Measurements from ENCODE around the gene ZNF74.

Gene ZNF74

GRCh38 chr22:20434264-20434751 is 40.4 kb downstream of the ZNF74 start:
- DNase-seq, result no peak

- no peak for DNase-seq
Measured at GRCh38 chr22:20434773-20435172, 40.8 kb downstream of the ZNF74 start.

DNA sequence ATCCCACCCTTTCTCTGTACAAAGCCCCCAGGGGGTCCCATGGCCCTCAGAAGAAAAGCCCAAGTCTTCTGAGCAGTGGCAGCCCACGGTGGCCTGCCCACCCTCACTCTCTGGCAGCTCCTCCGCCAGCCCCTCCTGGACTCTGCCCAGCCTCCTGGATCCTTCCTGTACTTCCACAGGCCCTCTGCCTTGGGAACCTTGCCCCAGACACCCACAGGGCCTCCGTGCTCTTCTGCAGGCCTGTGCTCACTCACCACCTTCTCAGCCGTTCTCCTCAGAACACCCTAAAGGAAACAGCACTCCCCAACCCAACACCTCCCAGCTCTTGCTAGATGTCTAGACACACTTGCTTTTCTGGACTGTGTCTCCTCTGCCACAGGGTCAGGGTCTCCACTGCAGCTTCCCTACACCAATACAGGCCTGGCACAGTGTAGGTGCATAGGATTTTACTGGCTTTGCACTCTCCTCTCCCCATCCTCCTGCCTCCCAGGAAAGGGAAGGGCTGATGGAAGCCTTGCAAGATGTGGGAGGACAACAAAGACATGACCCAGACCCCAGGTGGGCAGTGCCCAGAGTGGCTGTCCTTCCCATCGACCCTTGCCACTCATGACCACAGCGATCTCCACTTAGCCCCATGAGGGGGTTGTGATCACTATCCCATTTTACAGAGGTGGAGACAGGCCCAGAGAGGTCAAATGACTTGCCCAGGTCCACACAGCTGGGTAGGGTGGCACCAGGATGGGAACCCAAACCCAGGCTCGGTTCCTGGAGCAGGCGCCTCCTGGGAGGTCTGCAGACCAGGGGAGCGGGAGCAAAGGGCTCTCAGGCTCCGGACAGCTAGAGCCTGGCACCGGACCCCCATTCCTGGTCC is 41.7 kb downstream of the ZNF74 start:
- DNase-seq, result no peak

- DNase-seq, result no peak
Measured at GRCh38 chr22:20436307-20436767, 42.4 kb downstream of the ZNF74 start.

DNA sequence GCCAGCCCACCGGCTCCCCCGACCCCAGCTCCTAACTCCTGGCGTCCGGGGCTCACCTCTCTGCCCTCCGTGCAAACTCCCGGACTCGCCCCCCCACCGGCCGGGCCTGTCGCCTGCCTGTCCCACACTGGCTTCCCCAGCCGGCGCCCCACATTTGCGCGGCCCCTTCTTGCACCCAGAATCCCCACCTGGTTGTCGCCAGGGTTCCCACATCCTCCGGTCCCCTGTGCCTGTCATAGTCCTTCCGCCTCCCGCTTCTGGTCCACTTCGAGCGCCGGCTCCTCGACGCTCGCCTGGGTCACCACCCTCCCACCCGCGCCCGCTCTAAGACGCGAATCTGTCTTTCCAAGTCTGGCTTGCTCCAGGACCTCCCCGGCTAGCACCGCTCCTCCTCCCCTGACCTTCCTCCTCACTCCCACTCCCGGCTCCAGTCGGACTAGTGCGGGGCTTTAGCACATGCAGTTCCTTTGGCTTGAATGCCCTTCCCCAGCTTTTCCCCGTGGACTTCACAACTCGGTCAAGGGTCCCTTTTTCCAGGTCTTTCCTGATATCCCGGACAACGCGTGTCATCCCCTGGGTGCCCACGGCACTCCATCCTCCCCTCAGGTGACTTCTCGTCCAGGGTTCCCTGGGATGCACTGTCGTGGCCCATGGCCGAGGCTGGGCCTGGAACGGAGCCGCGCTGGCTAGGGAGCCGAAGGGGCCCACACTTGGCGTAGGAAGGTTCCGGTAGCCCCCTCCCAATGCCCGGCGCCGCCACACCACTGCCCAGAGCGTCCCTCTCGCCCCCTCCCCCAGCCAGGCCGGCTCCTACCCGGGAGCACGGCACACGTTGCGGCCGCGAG is 43.0 kb downstream of the ZNF74 start:
- no peak for DNase-seq

GRCh38 chr22:20437613-20438426 is 43.9 kb downstream of the ZNF74 start, which contains the start of gene SCARF2:
Gene SCARF2, minus strand, starts transcription at chr22:20437825. Its CDS starts 71 bp downstream, at chr22:20437754.
- no peak for DNase-seq

DNA sequence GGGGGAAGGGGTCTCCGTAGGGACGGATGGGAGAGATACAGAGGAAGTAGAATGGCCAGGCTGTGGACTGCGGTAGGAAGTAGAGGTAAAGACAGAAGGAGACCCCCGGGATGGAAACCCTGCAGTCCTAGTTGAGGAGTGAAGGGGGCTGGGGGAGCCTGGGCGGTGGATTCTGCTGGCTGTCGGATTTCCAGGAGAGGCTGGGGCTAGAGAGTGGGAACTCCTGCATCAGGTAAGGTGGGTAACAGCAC is 44.4 kb downstream of the ZNF74 start:
- no peak for DNase-seq

DNA sequence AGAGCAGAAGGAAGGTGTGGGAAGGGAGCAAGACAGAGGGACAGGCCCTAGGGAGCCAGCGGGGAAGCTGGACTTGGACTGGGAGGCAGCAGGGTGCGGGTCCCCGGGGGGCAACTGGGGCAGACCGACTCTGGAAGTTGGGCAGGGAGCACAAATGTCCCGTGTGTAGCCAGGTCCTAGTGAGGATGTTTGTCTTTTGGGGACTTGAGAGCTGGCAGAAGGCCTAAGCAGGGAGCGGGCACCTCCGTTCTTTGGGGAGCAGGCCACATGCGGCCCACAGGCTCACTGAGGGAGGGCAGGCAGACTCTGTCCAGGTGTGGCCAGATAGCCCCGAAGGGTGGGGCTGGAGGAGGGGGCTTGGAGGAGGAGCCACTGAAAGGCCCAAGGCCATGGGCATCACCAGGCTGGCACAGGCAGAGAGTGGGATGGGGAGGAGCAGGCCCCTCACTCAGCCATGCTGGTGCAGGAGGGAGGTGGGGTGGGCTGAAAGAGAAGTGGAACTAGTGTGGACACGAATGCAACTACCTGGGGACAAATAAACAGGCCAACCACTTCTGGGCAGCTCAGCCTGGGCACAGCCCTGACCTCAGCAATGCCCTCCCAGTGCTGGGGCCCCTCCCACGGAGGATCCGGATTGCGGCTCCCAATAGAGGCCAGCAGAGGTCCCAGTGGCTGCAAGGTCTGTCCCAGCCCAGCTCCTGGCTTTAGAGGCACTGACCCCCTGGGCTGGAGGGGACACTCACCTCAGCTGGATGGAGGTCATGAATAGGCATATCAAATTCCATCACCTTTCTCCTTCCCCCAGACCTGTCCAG is 44.9 kb downstream of the ZNF74 start:
- no peak for DNase-seq

- DNase-seq, result no peak
Measured at GRCh38 chr22:20439556-20439927, 45.6 kb downstream of the ZNF74 start.

DNA sequence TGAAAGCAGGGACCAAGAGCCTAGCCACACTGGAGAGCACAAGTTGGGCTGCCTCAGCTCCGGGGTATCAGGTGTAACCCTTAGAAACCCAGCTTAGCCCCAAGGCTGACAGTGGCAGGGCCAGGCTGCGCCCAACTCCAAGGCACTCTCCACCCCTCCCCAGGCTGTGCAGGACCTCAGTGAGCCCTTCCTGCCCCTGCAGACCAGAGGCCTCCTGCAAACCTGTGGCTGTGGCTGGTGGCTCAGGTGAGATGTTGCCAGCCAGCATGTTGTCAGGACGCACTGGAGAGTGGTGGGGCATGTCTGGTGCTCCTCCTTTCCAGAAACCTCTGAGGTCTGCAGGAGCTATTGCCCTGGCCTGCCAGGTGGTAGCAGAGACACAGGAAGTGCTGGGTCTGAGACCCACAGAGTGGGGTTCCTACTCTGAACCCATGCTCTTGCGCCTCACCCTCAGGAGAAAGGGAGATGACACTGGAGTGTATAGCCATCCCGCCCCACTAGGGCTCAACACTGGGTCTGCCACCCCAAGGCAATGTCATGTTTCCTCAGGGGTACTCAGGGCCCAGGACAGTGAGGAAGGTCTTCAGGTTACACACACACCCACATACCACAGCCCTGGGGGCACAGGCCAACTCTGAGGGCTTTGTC is 46.1 kb downstream of the ZNF74 start:
- DNase-seq, result no peak

DNA sequence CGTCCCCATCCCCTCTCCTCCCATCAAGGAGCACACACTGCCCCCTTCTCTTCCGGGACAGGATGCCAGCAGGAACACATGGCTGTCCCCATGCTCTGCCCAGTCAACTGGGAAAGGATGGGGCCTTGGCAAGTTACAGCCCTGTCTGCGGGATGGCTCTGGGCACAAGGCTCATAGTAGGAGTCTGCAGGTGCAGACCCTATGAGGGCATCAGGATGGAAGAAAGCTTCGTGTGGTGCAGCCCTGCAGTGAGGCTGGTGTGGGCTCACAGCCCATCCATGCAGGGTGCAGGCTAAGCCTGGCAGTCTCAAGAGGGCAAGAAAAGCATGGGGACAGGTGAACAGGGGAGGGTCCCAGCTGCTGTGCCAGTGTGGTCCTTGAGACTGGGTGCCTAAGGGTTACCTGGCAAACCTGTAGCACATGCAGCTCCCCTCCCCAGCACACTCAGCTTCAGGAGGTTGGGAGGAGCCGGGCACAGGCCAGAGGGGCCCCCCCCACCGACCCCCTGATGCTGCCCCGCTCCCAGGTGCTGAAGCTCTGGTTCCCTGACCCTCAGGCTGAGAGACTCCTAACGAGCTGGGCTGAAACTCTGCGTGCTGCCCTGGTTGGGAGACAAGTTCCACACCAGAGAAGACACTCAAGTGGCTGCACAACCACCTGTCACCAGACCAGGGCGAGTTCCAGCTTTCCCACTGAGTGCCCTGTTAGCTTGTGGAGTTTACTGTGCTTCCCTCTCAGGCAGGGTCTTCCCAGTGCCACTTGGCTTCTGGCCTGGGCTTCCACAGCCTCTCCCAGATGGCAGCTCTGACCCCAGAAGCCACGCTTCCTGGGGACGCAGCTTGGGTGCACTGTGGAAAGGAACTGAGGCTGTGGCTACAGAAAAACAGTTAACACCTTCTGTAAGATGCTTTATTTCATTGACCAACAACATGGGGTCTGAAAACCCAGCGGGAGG is 47.0 kb downstream of the ZNF74 start:
- DNase-seq, result no peak

DNA sequence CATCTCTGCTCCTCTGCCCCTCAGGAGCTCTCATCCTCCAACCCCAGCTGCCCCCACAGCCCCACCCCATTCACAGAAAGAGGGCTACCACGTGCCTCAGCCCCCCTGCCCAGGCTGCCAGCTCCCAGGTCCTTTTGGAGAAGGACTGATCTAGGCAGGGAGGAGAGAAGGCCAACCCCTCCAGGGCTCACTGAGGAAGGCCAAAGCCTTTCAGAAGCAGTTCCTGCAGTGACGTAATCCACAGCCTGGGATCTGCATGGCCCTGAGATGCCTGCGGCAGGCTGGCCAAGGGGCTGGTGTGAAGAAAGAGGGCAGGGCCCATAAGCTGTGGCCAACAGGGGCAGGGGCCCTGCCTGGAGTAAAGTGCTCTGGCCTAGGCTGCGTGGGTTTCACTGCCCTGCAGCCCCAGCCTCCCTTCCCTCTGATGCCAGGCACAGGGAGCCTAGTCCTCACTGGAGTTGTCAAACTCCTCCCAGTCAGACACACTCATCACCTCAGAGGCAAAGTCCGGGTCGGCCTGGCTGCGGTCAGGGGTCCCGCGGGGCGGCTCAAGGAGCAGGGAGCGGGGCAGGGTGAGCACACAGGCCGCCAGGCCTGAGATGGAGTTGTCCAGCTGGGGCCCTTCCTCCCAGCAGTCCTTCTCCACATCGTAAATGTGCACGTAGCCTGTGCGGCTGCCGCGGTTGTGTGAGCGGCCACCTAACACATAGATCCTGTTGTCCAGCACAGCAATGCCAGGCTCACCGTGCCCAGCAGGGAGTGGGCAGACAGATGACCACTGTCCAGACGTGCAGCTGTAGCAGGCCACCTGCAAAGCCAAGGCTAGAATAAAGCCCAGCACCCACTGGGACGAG is 47.9 kb downstream of the ZNF74 start:
- no peak for DNase-seq

- no peak for DNase-seq
Measured at GRCh38 chr22:20442485-20443284, 48.7 kb downstream of the ZNF74 start.

DNA sequence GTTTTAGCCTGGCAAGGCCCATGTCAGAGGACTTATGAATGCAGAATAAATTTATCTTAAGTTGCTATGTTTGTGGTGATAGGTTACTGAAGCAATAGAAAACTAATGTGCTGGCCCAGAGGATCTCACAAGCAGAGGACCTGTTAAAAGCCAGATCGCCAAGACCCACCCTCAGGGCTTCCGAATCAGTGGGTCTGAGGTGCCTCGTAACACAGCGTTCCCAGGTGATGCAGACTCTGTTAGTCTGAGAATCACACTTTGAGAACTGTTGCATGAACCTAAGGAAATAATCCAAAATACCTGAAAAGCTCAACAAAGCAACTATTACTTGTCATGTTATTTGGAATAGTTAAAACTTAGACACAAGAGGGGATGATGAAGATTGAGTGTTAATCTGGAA is 50.4 kb downstream of the ZNF74 start:
- DNase-seq, result no peak

DNA sequence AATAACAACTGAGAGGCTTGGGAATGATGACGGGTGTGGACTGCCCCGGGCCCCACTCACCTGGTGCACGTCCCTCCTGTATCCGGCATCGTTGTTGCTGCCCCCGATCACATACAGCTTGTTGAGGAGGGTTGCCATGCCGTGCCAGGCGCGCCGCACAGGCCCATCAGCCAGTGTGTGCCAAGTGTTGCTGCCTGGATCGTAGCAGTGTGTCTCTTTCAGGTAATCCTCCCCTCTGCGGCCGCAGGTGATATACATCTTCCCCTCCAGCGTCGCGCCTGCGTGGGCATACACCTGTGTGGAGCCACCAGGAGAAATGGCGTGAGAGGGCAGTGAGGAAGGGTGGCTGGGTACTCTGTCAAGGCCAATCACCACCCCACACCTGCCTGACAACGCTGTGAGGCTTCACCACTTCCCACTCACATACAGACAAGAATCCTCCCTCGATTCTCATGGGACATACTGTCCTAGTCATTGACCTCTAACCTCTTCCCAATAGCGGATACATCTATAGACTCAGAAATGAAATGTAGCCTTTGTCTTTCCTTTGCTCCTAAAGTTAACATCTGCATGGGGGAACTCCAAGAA is 52.5 kb downstream of the ZNF74 start:
- no peak for DNase-seq

GRCh38 chr22:20448630-20449029 is 54.7 kb downstream of the ZNF74 start:
- DNase-seq, result no peak

DNA sequence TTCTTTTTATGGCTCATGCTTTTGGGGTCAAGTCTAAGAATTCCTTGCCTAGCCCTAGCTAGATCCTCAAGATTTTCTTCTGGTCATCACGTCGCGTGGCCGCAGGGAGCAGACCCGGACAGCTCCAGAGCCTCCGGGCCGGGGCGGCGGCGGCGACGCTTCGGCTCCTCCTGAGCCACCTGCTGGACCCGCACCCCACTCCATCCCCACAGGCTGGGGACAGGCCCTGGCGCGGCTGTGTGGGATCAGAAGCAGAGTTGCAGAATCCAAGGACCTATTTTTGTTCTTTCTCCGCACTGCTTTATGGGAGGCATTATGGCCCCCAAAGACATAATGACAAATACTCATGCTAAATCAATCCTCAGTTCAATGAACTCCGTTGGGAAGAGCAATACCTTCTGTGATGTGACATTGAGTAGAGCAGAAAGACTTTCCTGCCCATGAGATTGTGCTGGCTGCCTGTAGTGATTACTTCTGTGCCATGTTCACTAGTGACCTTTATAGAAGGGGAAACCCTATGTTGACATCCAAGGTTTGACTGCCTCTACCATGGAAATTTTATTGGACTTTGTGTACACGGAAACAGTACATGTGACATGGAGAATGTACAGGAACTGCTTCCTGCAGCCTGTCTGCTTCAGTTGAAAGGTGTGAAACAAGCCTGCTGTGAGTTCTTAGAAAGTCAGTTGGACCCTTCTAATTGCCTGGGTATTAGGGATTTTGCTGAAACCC is 56.0 kb downstream of the ZNF74 start:
- DNase-seq, result no peak

DNA sequence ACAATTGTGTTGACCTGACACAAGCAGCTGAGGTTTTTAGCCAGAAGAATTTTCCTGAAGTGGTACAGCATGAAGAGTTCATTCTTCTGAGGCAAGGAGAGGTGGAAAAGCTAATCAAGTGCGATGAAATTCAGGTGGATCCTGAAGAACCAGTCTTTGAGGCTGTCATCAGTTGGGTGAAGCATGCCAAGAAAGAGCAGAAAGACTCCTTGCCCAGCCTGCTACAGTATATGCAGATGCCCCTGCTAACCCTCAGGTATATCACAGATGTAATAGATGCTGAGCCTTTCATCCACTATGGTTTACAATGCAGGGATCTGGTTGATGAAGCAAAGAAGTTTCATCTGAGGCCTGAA is 56.6 kb downstream of the ZNF74 start:
- DNase-seq, result no peak

Measured in cerebellar nuclear complex (tissue), 1 donor.